PC-9 (cell line): ENCODE data around the gene ROR2. TPM values are rescaled to one million over a fixed set of nuclear protein-coding genes. Genes with fewer than 3 reads are reported as not detected.

Experiments
- BruUV-seq: library from RNA; stranded (reverse); fragments of 400-500 nt; replicated peaks from 2 replicates; lab custom pipeline; 2021; lab: Mats Ljungman, UMichigan
- CTCF ChIA-PET: fragments of 300-600 bp; sonication (Branson Sonifier 250); formaldehyde crosslinking; loops from one replicate; lab custom pipeline; 2022; ENCODE audit warnings: antibody characterized with exemption; lab: Charles Lee
- POLR2A ChIA-PET: fragments of 300-600 bp; sonication (Branson Sonifier 250); formaldehyde crosslinking; loops from one replicate; lab custom pipeline; 2022; ENCODE audit warnings: antibody characterized with exemption; ENCODE audit not compliant: unreplicated experiment; lab: Charles Lee
- DNase-seq, 2 experiments: peaks; one replicate each; pipeline versions ENCODE4 v3.0.0 to v3.0.0-alpha.2; 2015 to 2022; ENCODE audit warnings: mixed read lengths in 1 of 2
- H2AFZ ChIP-seq: fragments of 200-600 bp; sonication (generic); 2 replicates; pipeline ENCODE4 v1.8.1; 2017; ENCODE audit warnings: antibody characterized with exemption
- H3F3A ChIP-seq: fragments of 200-600 bp; sonication (generic); 2 replicates; pipeline ENCODE4 v1.8.1; 2017; ENCODE audit warnings: antibody characterized with exemption, mild to moderate bottlenecking, low read depth; ENCODE audit not compliant: insufficient read depth
- H3K27ac ChIP-seq: fragments of 200-600 bp; sonication (generic); 2 replicates; pipeline ENCODE4 v1.6.1; 2016; ENCODE audit warnings: mixed run types
- H3K27me3 ChIP-seq: fragments of 200-600 bp; sonication (generic); 2 replicates; pipeline ENCODE4 v1.6.1; 2016; ENCODE audit warnings: low read depth, mixed run types; ENCODE audit not compliant: insufficient read depth
- H3K36me3 ChIP-seq: fragments of 200-600 bp; sonication (generic); 2 replicates; pipeline ENCODE4 v1.6.1; 2016; ENCODE audit warnings: low read depth, mixed run types
- H3K4me1 ChIP-seq: fragments of 200-600 bp; sonication (generic); replicated peaks from 2 replicates; pipeline ENCODE4 v1.6.1; 2016; ENCODE audit warnings: mixed run types; ENCODE audit not compliant: insufficient read depth
- H3K4me2 ChIP-seq: fragments of 200-600 bp; sonication (generic); 2 replicates; pipeline ENCODE4 v1.6.1; 2017; ENCODE audit warnings: mixed run types
- H3K4me3 ChIP-seq: fragments of 200-600 bp; sonication (generic); 2 replicates; pipeline ENCODE4 v1.6.1; 2016; ENCODE audit warnings: mixed run types
- H3K79me2 ChIP-seq: fragments of 200-600 bp; sonication (generic); 2 replicates; pipeline ENCODE4 v1.6.1; 2017; ENCODE audit warnings: low read depth, mixed run types
- H3K9me2 ChIP-seq: fragments of 200-600 bp; sonication (generic); 2 replicates; pipeline ENCODE4 v1.8.1; 2017; ENCODE audit warnings: mild to moderate bottlenecking; ENCODE audit not compliant: insufficient read depth
- H3K9me3 ChIP-seq: fragments of 200-600 bp; sonication (generic); 2 replicates; pipeline ENCODE4 v1.8.1; 2016; ENCODE audit warnings: low read depth; ENCODE audit not compliant: insufficient read depth
- H4K20me1 ChIP-seq: fragments of 200-600 bp; sonication (generic); 2 replicates; pipeline ENCODE4 v1.8.1; 2017; ENCODE audit not compliant: insufficient read depth
- CTCF ChIP-seq: fragments of 200-600 bp; sonication (generic); conservative IDR thresholded peaks from 2 replicates; pipeline ENCODE4 v1.6.1; 2017; ENCODE audit warnings: mixed run types, antibody characterized with exemption, mild to moderate bottlenecking, moderate library complexity
- EZH2 ChIP-seq: fragments of 200-600 bp; sonication (generic); IDR thresholded peaks from 2 replicates; pipeline ENCODE4 v1.8.0; 2017; ENCODE audit warnings: antibody characterized with exemption, low read depth
- intact Hi-C: fragments of 100-400 bp; cut with micrococcal nuclease; formaldehyde crosslinking; loops from one replicate; pipeline ENCODE4 v1.10.0; 2022; ENCODE audit not compliant: unreplicated experiment
- total RNA-seq: library from RNA; stranded (reverse); gene quantifications from 2 replicates; pipeline ENCODE4 v1.2.3, GENCODE V29; 2021

The ROR2 gene
- total RNA-seq, 1 experiment from 2014 or later, result not detected

GRCh38 chr9:91917436-91917835, 32.6 kb downstream of the ROR2 start:
- no peak overlapping the region for H2AFZ ChIP-seq
- POLR2A ChIA-PET, result no interaction called here
- H4K20me1 ChIP-seq, result no peaks in the 10 kb centered on the region; the same call in 1 of the 2 replicates
- no peaks in the 10 kb centered on the region for H3K9me2 ChIP-seq
- H3K79me2 ChIP-seq, result no peaks in the 10 kb centered on the region
- intact Hi-C loops, result no loop called here
- no peak overlapping the region for H3K4me2 ChIP-seq
- H3K4me1 ChIP-seq, result no peaks in the 10 kb centered on the region
- TF ChIP-seq CTCF (no peak), EZH2 (no peak)
- H3K4me3 ChIP-seq, result no peak overlapping the region
- no peak for DNase-seq
- CTCF ChIA-PET, result no interaction called here
- no peak overlapping the region for H3K27ac ChIP-seq
- H3K27me3 ChIP-seq, result peaks cover 93% of the 10 kb centered on the region
- BruUV-seq, result no TSS peak
- no peaks in the 10 kb centered on the region for H3K9me3 ChIP-seq
- H3K36me3 ChIP-seq, result no peaks in the 10 kb centered on the region
- no peaks in the 10 kb centered on the region for H3F3A ChIP-seq

GRCh38 chr9:91915524-91916263, 34.3 kb downstream of the ROR2 start:
- no peaks in the 10 kb centered on the region for H3K9me2 ChIP-seq
- no peak overlapping the region for H3K4me2 ChIP-seq
- no peaks in the 10 kb centered on the region for H3K79me2 ChIP-seq
- H3K27ac ChIP-seq, result no peak overlapping the region
- intact Hi-C loops, result no loop called here
- no TSS peak for BruUV-seq
- H3K4me3 ChIP-seq, result no peak overlapping the region
- no peaks in the 10 kb centered on the region for H3K9me3 ChIP-seq
- no peaks in the 10 kb centered on the region for H3F3A ChIP-seq
- POLR2A ChIA-PET, result no interaction called here
- CTCF ChIA-PET, result no interaction called here
- H2AFZ ChIP-seq, result no peak overlapping the region
- no peaks in the 10 kb centered on the region; the same call in 1 of the 2 replicates for H4K20me1 ChIP-seq
- no peaks in the 10 kb centered on the region for H3K36me3 ChIP-seq
- TF ChIP-seq EZH2, result no peak
- no peak for TF ChIP-seq CTCF
- peaks cover 92% of the 10 kb centered on the region for H3K27me3 ChIP-seq
- no peaks in the 10 kb centered on the region for H3K4me1 ChIP-seq
- no peak for DNase-seq

- no peaks in the 10 kb centered on the region for H3K36me3 ChIP-seq
- no peaks in the 10 kb centered on the region for H3K9me3 ChIP-seq
- no peak overlapping the region for H3K27ac ChIP-seq
- no peak overlapping the region for H3K4me3 ChIP-seq
- TF ChIP-seq CTCF (no peak), EZH2 (no peak)
- peaks cover 85% of the 10 kb centered on the region for H3K27me3 ChIP-seq
- no peaks in the 10 kb centered on the region for H3K9me2 ChIP-seq
- H3K4me2 ChIP-seq, result no peak overlapping the region
- POLR2A ChIA-PET, result no interaction called here
- CTCF ChIA-PET, result no interaction called here
- H2AFZ ChIP-seq, result no peak overlapping the region
- no peaks in the 10 kb centered on the region for H3K79me2 ChIP-seq
- no peak for DNase-seq
- intact Hi-C loops, result no loop called here
- H4K20me1 ChIP-seq, result no peaks in the 10 kb centered on the region; the same call in 1 of the 2 replicates
- no peaks in the 10 kb centered on the region for H3K4me1 ChIP-seq
- no peaks in the 10 kb centered on the region for H3F3A ChIP-seq
- BruUV-seq, result no TSS peak
Observed at GRCh38 chr9:91914937-91915336, 35.1 kb downstream of the ROR2 start.
